CD14-positive monocyte (primary cell): Measurements from ENCODE around the gene PPP1R1A. TPM values are rescaled to one million over a fixed set of nuclear protein-coding genes. Genes with fewer than 3 reads are reported as not detected.

Experiments used
- DNase-seq, 3 donors: peaks; one replicate each; pipeline ENCODE4 v3.0.0-alpha.2; 2011 to 2022
- H2AFZ ChIP-seq: 2 replicates; pipeline ENCODE4 v1.6.0; 2012; ENCODE audit warnings: mild to moderate bottlenecking, low read depth, low read length, inconsistent platforms; ENCODE audit not compliant: insufficient read depth, poor library complexity, severe bottlenecking
- H3K27ac ChIP-seq, 2 donors: 1 replicate in 1 of 2; 2 replicates in 1 of 2; pipeline ENCODE4 v1.5.1; 2012 to 2013; ENCODE audit warnings: low read length in 2 of 2, control low read depth in 1 of 2, inconsistent platforms in 1 of 2, low read depth in 1 of 2, mild to moderate bottlenecking in 1 of 2
- H3K27me3 ChIP-seq, 2 donors: one replicate each; pipeline versions ENCODE4 v1.6.0 to v1.6.1; 2011 to 2013; ENCODE audit warnings: low read length in 2 of 2; ENCODE audit not compliant: control insufficient read depth in 2 of 2, insufficient read depth in 2 of 2
- H3K36me3 ChIP-seq, 2 donors: replicated peaks in 1 of 2; 1 replicate in 1 of 2; 2 replicates in 1 of 2; pipeline versions ENCODE4 v1.5.1 to v1.6.1; 2012 to 2013; ENCODE audit warnings: low read length in 2 of 2, control low read depth in 1 of 2, inconsistent platforms in 1 of 2, mild to moderate bottlenecking in 1 of 2; ENCODE audit not compliant: insufficient read depth in 2 of 2, control insufficient read depth in 1 of 2
- H3K4me1 ChIP-seq, 2 donors: 1 replicate in 1 of 2; 2 replicates in 1 of 2; pipeline versions ENCODE4 v1.5.1 to v1.6.1; 2012 to 2013; ENCODE audit warnings: low read length in 2 of 2, control low read depth in 1 of 2, inconsistent platforms in 1 of 2, mild to moderate bottlenecking in 1 of 2, moderate library complexity in 1 of 2; ENCODE audit not compliant: insufficient read depth in 2 of 2, control insufficient read depth in 1 of 2
- H3K4me2 ChIP-seq: replicated peaks from 2 replicates; pipeline ENCODE3; 2012; ENCODE audit warnings: low read length, moderate library complexity, mild to moderate bottlenecking; ENCODE audit not compliant: poor library complexity, severe bottlenecking; ENCODE audit errors: extremely low read depth
- H3K4me3 ChIP-seq, 3 experiments: fragments of 200-600 bp in 1 of 3; sonication (generic) in 1 of 3; replicated peaks in 1 of 3; 1 replicate in 2 of 3; 2 replicates in 1 of 3; pipeline ENCODE4 v1.5.1; 2011 to 2013; ENCODE audit warnings: low read length in 3 of 3, mild to moderate bottlenecking in 3 of 3, control low read depth in 2 of 3, low read depth in 2 of 3, inconsistent platforms in 1 of 3, moderate library complexity in 1 of 3
- H3K79me2 ChIP-seq: 2 replicates; pipeline ENCODE4 v1.6.0; 2012; ENCODE audit warnings: mild to moderate bottlenecking, control low read depth, inconsistent platforms, low read length, moderate library complexity; ENCODE audit not compliant: insufficient read depth
- H3K9ac ChIP-seq: 2 replicates; pipeline ENCODE4 v1.6.0; 2017; ENCODE audit warnings: low read length, mild to moderate bottlenecking; ENCODE audit not compliant: insufficient read depth, poor library complexity, severe bottlenecking
- H3K9me3 ChIP-seq, 2 donors: replicated peaks in 1 of 2; 1 replicate in 1 of 2; 2 replicates in 1 of 2; pipeline versions ENCODE4 v1.5.1 to v1.6.1; 2012 to 2013; ENCODE audit warnings: low read length in 2 of 2, control low read depth in 1 of 2; ENCODE audit not compliant: control insufficient read depth in 1 of 2, insufficient read depth in 1 of 2
- H4K20me1 ChIP-seq: 2 replicates; pipeline ENCODE4 v1.6.0; 2012; ENCODE audit warnings: mild to moderate bottlenecking, low read length, control low read depth, moderate library complexity; ENCODE audit not compliant: insufficient read depth
- H3K27ac Mint-ChIP-seq, 7 donors: one replicate each; pipeline ENCODE4 v1.8.0; 2020; ENCODE audit warnings: mild to moderate bottlenecking in 7 of 7, mixed read lengths in 7 of 7, moderate library complexity in 6 of 7, inconsistent platforms in 2 of 7
- H3K27me3 Mint-ChIP-seq, 3 donors: one replicate each; pipeline ENCODE4 v1.8.0; 2021 to 2022; ENCODE audit warnings: low read depth in 3 of 3, mild to moderate bottlenecking in 3 of 3, mixed read lengths in 3 of 3, moderate library complexity in 3 of 3, inconsistent platforms in 1 of 3
- H3K36me3 Mint-ChIP-seq, 2 donors: one replicate each; pipeline ENCODE4 v1.8.0; 2020; ENCODE audit warnings: mixed read lengths in 2 of 2, inconsistent platforms in 1 of 2, mild to moderate bottlenecking in 1 of 2
- H3K4me1 Mint-ChIP-seq: one replicate; pipeline ENCODE4 v1.8.0; 2020; ENCODE audit warnings: mild to moderate bottlenecking, mixed read lengths
- H3K4me3 Mint-ChIP-seq, 2 donors: one replicate each; pipeline ENCODE4 v1.8.0; 2020; ENCODE audit warnings: mild to moderate bottlenecking in 2 of 2, mixed read lengths in 2 of 2, moderate library complexity in 1 of 2
- H3K9me3 Mint-ChIP-seq, 7 donors: one replicate each; pipeline ENCODE4 v1.8.0; 2020 to 2022; ENCODE audit warnings: mixed read lengths in 7 of 7, mild to moderate bottlenecking in 6 of 7, moderate library complexity in 6 of 7, inconsistent platforms in 2 of 7
- CTCF ChIP-seq: fragments of 200-600 bp; IDR thresholded peaks from one replicate; pipeline ENCODE4 v1.8.0; 2022; ENCODE audit warnings: antibody characterized with exemption, mild to moderate bottlenecking
- WGBS: methylation state at CpG from one replicate; pipeline ENCODE4 v1.1.5; 2013; ENCODE audit warnings: missing lambda C conversion rate; ENCODE audit not compliant: insufficient coverage; 5-methylcytosine and 5-hydroxymethylcytosine counted together
- intact Hi-C, 2 donors: fragments of 100-400 bp; cut with micrococcal nuclease; formaldehyde crosslinking; loops; one replicate each; pipeline versions ENCODE4 v1.15.0 to v1.15.1; 2023
- polyA plus RNA-seq, 3 donors: library from polyadenylated mRNA; depleted of rRNA in 1 of 3; unstranded in 2 of 3; stranded (reverse) in 1 of 3; fragments of 300-500 nt in 2 of 3; fragments of >200 nt in 1 of 3; fragmentation: Illumina TruSeq in 2 of 3; gene quantifications; 1 replicate in 2 of 3; 2 replicates in 1 of 3; pipeline ENCODE4 v1.2.3, GENCODE V29; 2012 to 2021

PPP1R1A gene
- polyA plus RNA-seq, 3 donors = not detected

GRCh38 chr12:54629925-54630324 lies 41.5 kb upstream of the PPP1R1A start:
- Mint-ChIP-seq H3K27me3 (peaks cover 3 to 10% (median 4%) of the 10 kb centered on the region in 3 donors), H3K36me3 (peaks cover 0 to 2% of the 10 kb centered on the region in 2 donors)

GRCh38 chr12:54628186-54628846 lies 39.9 kb upstream of the PPP1R1A start:
- 92% methylated on average over 2 of the region's 3 CpGs for WGBS
- Histone ChIP-seq H3K4me1 (no peaks in the 10 kb centered on the region), H3K27me3 (peaks cover 0 to 4% of the 10 kb centered on the region in 2 donors), H3K4me2 (no peak overlapping the region), H3K9ac (no peak overlapping the region), H3K36me3 (no peaks in the 10 kb centered on the region), H3K9me3 (peaks cover 7 to 13% of the 10 kb centered on the region in 2 donors), H3K4me3 (no peak overlapping the region), H2AFZ (no peak overlapping the region), H3K79me2 (no peaks in the 10 kb centered on the region), H4K20me1 (no peaks in the 10 kb centered on the region), H3K27ac (no peak overlapping the region)
- H3K36me3 Mint-ChIP-seq = peaks cover 0 to 2% of the 10 kb centered on the region in 2 donors
- H3K27me3 Mint-ChIP-seq = peaks cover 6 to 15% (median 7%) of the 10 kb centered on the region in 3 donors
- peaks cover 11 to 33% (median 20%) of the 10 kb centered on the region in 7 donors for H3K9me3 Mint-ChIP-seq
- intact Hi-C loops = no loop called here
- H3K27ac Mint-ChIP-seq = peak overlapping the region in 1 of 7 donors; percentile 58
- peaks cover 2% of the 10 kb centered on the region for H3K4me1 Mint-ChIP-seq
- no peak for TF ChIP-seq CTCF
- no peak overlapping the region for H3K4me3 Mint-ChIP-seq
- DNase-seq = no peak

More at GRCh38 chr12:54629925-54630324, 41.5 kb upstream of the PPP1R1A start:
- Histone ChIP-seq H3K27ac (no peak overlapping the region), H3K4me1 (no peaks in the 10 kb centered on the region), H3K27me3 (no peaks in the 10 kb centered on the region), H3K79me2 (no peaks in the 10 kb centered on the region), H2AFZ (no peak overlapping the region), H3K9ac (no peak overlapping the region), H3K9me3 (peaks cover 7 to 13% of the 10 kb centered on the region in 2 donors), H3K4me2 (no peak overlapping the region), H3K4me3 (no peak overlapping the region), H4K20me1 (no peaks in the 10 kb centered on the region), H3K36me3 (no peaks in the 10 kb centered on the region)
- TF ChIP-seq CTCF = no peak
- no peak for DNase-seq
- 100% methylated on average over 2 of the region's 2 CpGs for WGBS
- H3K4me3 Mint-ChIP-seq = no peak overlapping the region
- no peak overlapping the region for H3K27ac Mint-ChIP-seq
- intact Hi-C loops = no loop called here
- H3K4me1 Mint-ChIP-seq = peaks cover under 1% of the 10 kb centered on the region
- peaks cover 9 to 29% (median 20%) of the 10 kb centered on the region in 7 donors for H3K9me3 Mint-ChIP-seq
